SK-N-SH (cell line): ENCODE measurements around the gene MAPKAPK5. TPM values are rescaled to one million over a fixed set of nuclear protein-coding genes. Genes with fewer than 3 reads are reported as not detected.

Experiments
- CTCF ChIA-PET: fragments of 300-600, 350-600 bp; formaldehyde crosslinking; extraction: SDS; loops from one replicate; lab custom pipeline; 2021; lab: Yijun Ruan, JAX
- POLR2A ChIA-PET: fragments of 350-600 bp; sonication (Branson Sonifier 250); formaldehyde crosslinking; extraction: SDS; loops from one replicate; lab custom pipeline; 2020; ENCODE audit warnings: antibody characterized with exemption, inconsistent platforms; lab: Yijun Ruan, JAX
- DNase-seq: peaks from one replicate; pipeline ENCODE4 v3.0.0; 2012
- H2AFZ ChIP-seq: fragments of 200-600 bp; sonication (generic); 2 replicates; pipeline ENCODE4 v1.8.1; 2016; ENCODE audit warnings: antibody characterized with exemption, mild to moderate bottlenecking, low read depth
- H3F3A ChIP-seq: fragments of 200-600 bp; sonication (generic); replicated peaks from 2 replicates; pipeline ENCODE3; 2016; ENCODE audit warnings: antibody characterized with exemption, mild to moderate bottlenecking; ENCODE audit not compliant: insufficient read depth
- H3K27ac ChIP-seq, 2 experiments: fragments of 200-500 bp in 1 of 2; fragments of 200-600 bp in 1 of 2; sonication (Bioruptor generic) in 1 of 2; sonication (generic), shearing (Covaris generic) in 1 of 2; 2 replicates each; pipeline versions ENCODE4 v1.5.1 to v1.6.1; 2014 to 2016; ENCODE audit warnings: low read depth in 2 of 2, inconsistent platforms in 1 of 2, low read length in 1 of 2, mild to moderate bottlenecking in 1 of 2, mixed read lengths in 1 of 2
- H3K27me3 ChIP-seq: fragments of 200-600 bp; sonication (generic), shearing (Covaris generic); 2 replicates; pipeline ENCODE4 v1.6.1; 2016; ENCODE audit warnings: mixed run types; ENCODE audit not compliant: insufficient read depth
- H3K36me3 ChIP-seq, 2 experiments: fragments of 200-500 bp in 1 of 2; fragments of 200-600 bp in 1 of 2; sonication (Bioruptor generic) in 1 of 2; sonication (generic) in 1 of 2; replicated peaks in 1 of 2; 2 replicates each; pipeline versions ENCODE3 to v1.5.1; 2014 to 2016; ENCODE audit warnings: low read length in 1 of 2, mild to moderate bottlenecking in 1 of 2; ENCODE audit not compliant: insufficient read depth in 2 of 2, control insufficient read depth in 1 of 2
- H3K4me1 ChIP-seq, 2 experiments: fragments of 200-500 bp in 1 of 2; fragments of 200-600 bp in 1 of 2; sonication (Bioruptor generic) in 1 of 2; sonication (generic), shearing (Covaris generic) in 1 of 2; 2 replicates each; pipeline versions ENCODE4 v1.5.1 to v1.6.1; 2014 to 2016; ENCODE audit warnings: low read depth in 1 of 2, low read length in 1 of 2, mixed run types in 1 of 2; ENCODE audit not compliant: insufficient read depth in 2 of 2, control insufficient read depth in 1 of 2
- H3K4me2 ChIP-seq: fragments of 200-600 bp; sonication (generic), shearing (Covaris generic); 2 replicates; pipeline ENCODE4 v1.6.1; 2017; ENCODE audit warnings: mixed run types
- H3K4me3 ChIP-seq, 2 experiments: fragments of 200-500 bp in 1 of 2; fragments of 200-600 bp in 1 of 2; sonication (Bioruptor generic) in 1 of 2; sonication (generic), shearing (Covaris generic) in 1 of 2; 2 replicates each; pipeline versions ENCODE4 v1.5.1 to v1.8.1; 2014 to 2016; ENCODE audit warnings: low read depth in 2 of 2, inconsistent platforms in 1 of 2, low read length in 1 of 2, mild to moderate bottlenecking in 1 of 2, mixed read lengths in 1 of 2, moderate library complexity in 1 of 2
- H3K79me2 ChIP-seq: fragments of 200-600 bp; sonication (generic); 2 replicates; pipeline ENCODE4 v1.8.1; 2017; ENCODE audit warnings: mild to moderate bottlenecking; ENCODE audit not compliant: insufficient read depth
- H3K9ac ChIP-seq: fragments of 200-600 bp; sonication (generic); 2 replicates; pipeline ENCODE4 v1.6.1; 2017; ENCODE audit warnings: mixed run types
- H3K9me2 ChIP-seq: fragments of 200-600 bp; sonication (generic); 2 replicates; pipeline ENCODE4 v1.6.1; 2017; ENCODE audit warnings: mixed run types
- H3K9me3 ChIP-seq: fragments of 200-600 bp; sonication (generic); 2 replicates; pipeline ENCODE4 v1.6.1; 2017; ENCODE audit warnings: mixed run types, mild to moderate bottlenecking, moderate library complexity
- H4K20me1 ChIP-seq: fragments of 200-600 bp; sonication (generic); 2 replicates; pipeline ENCODE4 v1.6.1; 2017; ENCODE audit warnings: mild to moderate bottlenecking, mixed run types; ENCODE audit not compliant: insufficient read depth
- EZH2phosphoT487 ChIP-seq: fragments of 200-600 bp; sonication (generic); IDR thresholded peaks from 2 replicates; pipeline ENCODE4 v1.6.1; 2017; ENCODE audit warnings: low read depth, mixed run types, mild to moderate bottlenecking, antibody characterized with exemption, moderate library complexity, borderline replicate concordance
- FOSL2 ChIP-seq: IDR thresholded peaks from 2 replicates; pipeline ENCODE4 v1.4.0; 2012; ENCODE audit warnings: low read depth, mild to moderate bottlenecking, moderate library complexity, borderline replicate concordance
- FOXJ3 ChIP-seq: sonication (generic); formaldehyde crosslinking; IDR thresholded peaks from 2 replicates; pipeline ENCODE4 v1.5.1; 2020; ENCODE audit warnings: mild to moderate bottlenecking, missing genetic modification reagents
- FOXM1 ChIP-seq: IDR thresholded peaks from 2 replicates; pipeline ENCODE4 v1.4.0; 2012; ENCODE audit warnings: low read depth, mild to moderate bottlenecking
- GABPA ChIP-seq: IDR thresholded peaks from 2 replicates; pipeline ENCODE4 v1.4.0; 2012; ENCODE audit warnings: low read depth, mild to moderate bottlenecking
- NFIC ChIP-seq: IDR thresholded peaks from 2 replicates; pipeline ENCODE4 v1.4.0; 2012; ENCODE audit warnings: borderline replicate concordance
- NRF1 ChIP-seq: IDR thresholded peaks from 2 replicates; pipeline ENCODE4 v1.6.1; 2012; ENCODE audit warnings: low read depth, mild to moderate bottlenecking, low read length
- POLR2AphosphoS5 ChIP-seq: IDR thresholded peaks from 2 replicates; pipeline ENCODE4 v1.6.1; 2012; ENCODE audit warnings: low read depth, low read length
- RCOR1 ChIP-seq: fragments of 150-350 bp; IDR thresholded peaks from 2 replicates; pipeline ENCODE4 v1.6.1; 2017; ENCODE audit warnings: antibody characterized with exemption, low read length
- SIN3A ChIP-seq: IDR thresholded peaks from 2 replicates; pipeline ENCODE4 v1.6.1; 2012; ENCODE audit warnings: low read depth, mild to moderate bottlenecking, low read length, moderate library complexity, borderline replicate concordance
- TAF1 ChIP-seq: IDR thresholded peaks from 2 replicates; pipeline ENCODE4 v1.6.1; 2012; ENCODE audit warnings: low read depth, mild to moderate bottlenecking, low read length, moderate library complexity, borderline replicate concordance
- TCF12 ChIP-seq: IDR thresholded peaks from 2 replicates; pipeline ENCODE4 v1.4.0; 2012
- YY1 ChIP-seq: IDR thresholded peaks from 2 replicates; pipeline ENCODE4 v1.4.0; 2012; ENCODE audit warnings: low read depth, mild to moderate bottlenecking
- WGBS: methylation state at CpG from one replicate; pipeline ENCODE4 v1.1.6; 2017; ENCODE audit warnings: low lambda C conversion rate; 5-methylcytosine and 5-hydroxymethylcytosine counted together
- polyA plus RNA-seq, 3 experiments: library from polyadenylated mRNA; depleted of rRNA; stranded (reverse); fragments of >200 nt; gene quantifications; 2 replicates each; pipeline ENCODE4 v1.2.3, GENCODE V29; 2012
- TF ChIP-seq, protein P1 (sequence below): IDR thresholded peaks from 2 replicates; pipeline ENCODE4 v1.4.0; 2012; ENCODE audit warnings: low read depth, borderline replicate concordance

Gene MAPKAPK5
- polyA plus RNA-seq, 1 of the 3 experiments (the other 2 are of a cell fraction), result 38.1 TPM

DNA sequence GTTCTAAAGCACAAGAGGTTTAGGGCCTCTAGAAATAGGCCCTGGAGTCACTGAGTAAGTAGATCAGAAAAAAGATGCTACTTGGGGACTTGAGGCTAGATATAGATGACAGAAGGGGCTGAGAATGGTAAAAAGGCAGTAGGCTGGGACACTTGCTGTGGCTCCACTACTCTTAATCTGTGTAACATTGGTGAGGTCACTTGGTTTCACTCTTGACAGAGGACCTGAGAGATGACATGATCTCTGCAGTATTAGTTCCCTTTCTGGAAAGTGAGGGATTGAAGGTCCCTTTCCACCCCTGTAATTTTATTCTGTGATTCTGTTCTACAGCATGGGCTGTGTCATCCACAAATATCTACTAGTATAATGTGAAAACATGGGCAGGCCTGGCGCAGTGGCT is 39.7 kb downstream of the MAPKAPK5 start (continued):
- no peak for TF ChIP-seq YY1
- TF ChIP-seq NRF1, result no peak
- no peak for TF ChIP-seq FOXJ3 (CRISPR knock-in tag)
- no peak for TF ChIP-seq TCF12
- TF ChIP-seq TAF1, result no peak
- TF ChIP-seq NFIC, result no peak
- TF ChIP-seq FOXM1, result no peak
- no peak for TF ChIP-seq FOSL2

- WGBS, result 97% methylated on average over 7 of the region's 7 CpGs
- TF ChIP-seq POLR2AphosphoS5 (no peak), EZH2phosphoT487 (no peak), FOXM1 (no peak), GABPA (no peak), FOSL2 (no peak), TCF12 (no peak), RCOR1 (no peak), TAF1 (no peak), SIN3A (no peak)
- TF ChIP-seq, protein P1, sequence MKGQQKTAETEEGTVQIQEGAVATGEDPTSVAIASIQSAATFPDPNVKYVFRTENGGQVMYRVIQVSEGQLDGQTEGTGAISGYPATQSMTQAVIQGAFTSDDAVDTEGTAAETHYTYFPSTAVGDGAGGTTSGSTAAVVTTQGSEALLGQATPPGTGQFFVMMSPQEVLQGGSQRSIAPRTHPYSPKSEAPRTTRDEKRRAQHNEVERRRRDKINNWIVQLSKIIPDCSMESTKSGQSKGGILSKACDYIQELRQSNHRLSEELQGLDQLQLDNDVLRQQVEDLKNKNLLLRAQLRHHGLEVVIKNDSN, result no peak
Observed at GRCh38 chr12:111886662-111887545, 44.9 kb downstream of the MAPKAPK5 start.

More at GRCh38 chr12:111886662-111887545, 44.9 kb downstream of the MAPKAPK5 start:
- Histone ChIP-seq H3K36me3 (peaks cover 59 to 70% of the 10 kb centered on the region in 2 experiments), H3K9me3 (no peaks in the 10 kb centered on the region), H3K4me2 (no peak overlapping the region), H3K27me3 (no peaks in the 10 kb centered on the region), H2AFZ (no peak overlapping the region), H3K4me3 (no peak overlapping the region), H4K20me1 (no peaks in the 10 kb centered on the region), H3F3A (no peaks in the 10 kb centered on the region), H3K9me2 (no peaks in the 10 kb centered on the region), H3K9ac (no peak overlapping the region), H3K4me1 (no peaks in the 10 kb centered on the region), H3K79me2 (no peaks in the 10 kb centered on the region), H3K27ac (no peak overlapping the region)
- ChIA-PET CTCF (interaction anchor here (0.7 kb wide), 1 partner anchor 1378 kb away, joined by 3 read pairs; no protein-coding TSS in a partner anchor), POLR2A (no interaction called here)
- no peak for DNase-seq
